Fibroblast of mammary gland (primary cell): Measurements from ENCODE around the gene CDC42BPB.

Experiments used
- DNase-seq: peaks from one replicate; pipeline ENCODE4 v3.0.0-alpha.2; 2010; ENCODE audit warnings: low read depth
- H3K4me3 ChIP-seq: 2 replicates; pipeline ENCODE4 v1.5.1; 2011; ENCODE audit warnings: low read depth, mild to moderate bottlenecking, low read length, moderate library complexity; ENCODE audit not compliant: control insufficient read depth
- CTCF ChIP-seq: conservative IDR thresholded peaks from 2 replicates; pipeline ENCODE4 v1.5.1; 2011; ENCODE audit warnings: low read depth, low read length, inconsistent platforms; ENCODE audit not compliant: control insufficient read depth, insufficient read depth

The CDC42BPB gene

DNA sequence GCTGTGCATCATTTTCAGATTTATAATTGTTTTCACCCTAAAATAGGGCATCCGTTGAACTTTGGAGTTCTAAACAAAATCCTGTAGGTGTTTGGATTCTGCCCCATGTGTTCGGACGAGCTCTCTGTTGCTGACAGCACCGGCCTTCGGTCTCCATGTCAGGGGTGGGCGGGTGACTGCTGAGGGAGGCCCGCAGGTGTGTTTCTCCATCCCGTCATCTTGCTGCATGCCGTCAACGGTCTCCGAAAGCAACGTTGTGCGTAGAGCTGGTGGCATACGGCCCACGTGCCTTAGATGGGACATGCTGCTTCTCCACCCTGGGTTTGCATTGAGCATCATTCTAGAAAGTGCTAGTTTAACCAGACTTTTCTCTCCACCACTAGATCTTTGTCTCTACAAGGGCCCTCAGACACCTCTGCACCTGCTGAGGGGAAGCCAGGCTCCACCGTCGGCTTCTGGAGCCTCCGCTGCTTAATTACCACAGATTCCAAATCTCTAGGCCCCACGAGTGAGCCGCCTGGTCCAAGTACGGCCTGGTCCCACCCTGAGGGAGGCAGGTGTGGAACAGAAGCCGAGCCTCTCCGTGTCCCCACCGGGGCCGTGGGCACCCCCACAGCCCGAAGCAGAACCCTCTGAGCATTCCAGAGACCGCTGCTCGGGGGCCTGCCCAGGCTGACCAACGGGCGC lies 150.6 kb downstream of the CDC42BPB start:
- no peak overlapping the region for H3K4me3 ChIP-seq
- no peak for TF ChIP-seq CTCF
- DNase-seq: no peak

GRCh38 chr14:102905116-102906108 lies 151.9 kb downstream of the CDC42BPB start:
- H3K4me3 ChIP-seq: no peak overlapping the region
- TF ChIP-seq CTCF: no peak
- DNase-seq: no peak

GRCh38 chr14:102903889-102904512 lies 153.3 kb downstream of the CDC42BPB start:
- no peak for DNase-seq
- no peak overlapping the region for H3K4me3 ChIP-seq
- TF ChIP-seq CTCF: no peak

DNA sequence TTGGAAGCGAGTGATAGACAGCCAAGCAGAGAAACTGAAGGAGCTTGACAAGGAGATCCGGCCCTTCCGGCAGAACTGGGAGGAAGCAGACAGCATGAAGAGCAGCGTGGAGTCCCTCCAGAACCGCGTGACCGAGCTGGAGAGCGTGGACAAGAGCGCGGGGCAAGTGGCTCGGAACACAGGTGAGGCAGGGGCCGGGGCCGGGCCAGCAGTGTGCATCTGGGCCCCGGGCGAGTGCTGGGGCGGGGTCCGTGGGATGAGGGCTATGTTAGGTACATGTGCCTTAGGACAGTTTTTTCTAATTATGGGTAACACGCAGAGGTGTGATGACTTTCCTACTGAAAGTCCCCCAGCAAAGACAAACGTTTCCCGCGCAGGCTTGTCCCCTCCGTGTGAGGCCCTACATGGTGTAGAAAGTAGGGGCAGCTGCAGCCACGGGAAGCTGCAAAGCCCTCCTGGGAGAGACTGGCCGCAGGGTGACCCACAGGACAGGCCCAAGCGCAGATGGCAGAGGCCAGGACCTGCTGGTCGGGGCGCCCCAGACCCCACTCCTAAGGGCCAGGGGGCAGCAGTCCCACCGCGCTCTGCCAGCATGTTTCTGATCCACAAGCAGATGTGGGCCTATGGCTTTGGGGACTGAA lies 154.0 kb downstream of the CDC42BPB start:
- DNase-seq: no peak
- no peak for TF ChIP-seq CTCF
- H3K4me3 ChIP-seq: no peak overlapping the region

- no peak for TF ChIP-seq CTCF
- no peak overlapping the region for H3K4me3 ChIP-seq
- DNase-seq: no peak
Measured at GRCh38 chr14:102902523-102903247, 154.7 kb downstream of the CDC42BPB start.

- DNase-seq: no peak
- TF ChIP-seq CTCF: no peak
- no peak overlapping the region for H3K4me3 ChIP-seq
Measured at GRCh38 chr14:102902086-102902485, 155.3 kb downstream of the CDC42BPB start.
